Heart left ventricle (tissue), 16 donors: ENCODE measurements around the gene STIM2. TPM values are rescaled to one million over a fixed set of nuclear protein-coding genes. Genes with fewer than 3 reads are reported as not detected.

Source experiments
- ATAC-seq, 4 donors: fragments of 200-7000 bp; cut with Tn5 transposase; one replicate each; pipeline ENCODE4 v1.9.1; 2020 to 2022; ENCODE audit warnings: moderate library complexity in 4 of 4, mild to moderate bottlenecking in 3 of 4, moderate number of reproducible peaks in 1 of 4
- DNase-seq, 5 donors: peaks; one replicate each; pipeline ENCODE4 v3.0.0-alpha.2; 2020
- H3K27ac ChIP-seq, 12 donors: fragments of 200-600 bp; sonication (generic) in 4 of 12; one replicate each; pipeline versions ENCODE4 v1.5.0 to v1.8.0; 2016 to 2022; ENCODE audit warnings: mild to moderate bottlenecking in 2 of 12
- H3K27me3 ChIP-seq, 9 donors: fragments of 200-600 bp; sonication (generic) in 2 of 9; one replicate each; pipeline versions ENCODE4 v1.5.1 to v1.8.0; 2016 to 2022; ENCODE audit warnings: mild to moderate bottlenecking in 3 of 9
- H3K36me3 ChIP-seq, 9 donors: fragments of 200-600 bp; sonication (generic) in 2 of 9; one replicate each; pipeline versions ENCODE4 v1.5.0 to v1.8.0; 2018 to 2022; ENCODE audit warnings: mild to moderate bottlenecking in 2 of 9
- H3K4me1 ChIP-seq, 12 donors: fragments of 200-600 bp; sonication (generic) in 4 of 12; one replicate each; pipeline versions ENCODE4 v1.5.0 to v1.8.0; 2016 to 2022; ENCODE audit warnings: mild to moderate bottlenecking in 3 of 12
- H3K4me3 ChIP-seq, 12 donors: fragments of 200-600 bp; sonication (generic) in 4 of 12; one replicate each; pipeline versions ENCODE4 v1.5.0 to v1.8.0; 2017 to 2022; ENCODE audit warnings: mild to moderate bottlenecking in 9 of 12, moderate library complexity in 4 of 12
- H3K9me3 ChIP-seq, 12 donors: fragments of 200-600 bp; sonication (generic) in 4 of 12; one replicate each; pipeline versions ENCODE4 v1.5.0 to v1.8.0; 2016 to 2022; ENCODE audit warnings: mild to moderate bottlenecking in 1 of 12
- CTCF ChIP-seq, 12 donors: fragments of 200-600 bp; sonication (generic) in 4 of 12; IDR thresholded peaks; one replicate each; pipeline versions ENCODE4 v1.5.0 to v1.8.0; 2018 to 2022; ENCODE audit warnings: antibody characterized with exemption in 12 of 12, mild to moderate bottlenecking in 5 of 12
- POLR2A ChIP-seq, 2 donors: fragments of 450-650 bp; IDR thresholded peaks; one replicate each; pipeline ENCODE4 v1.6.1; 2017; ENCODE audit warnings: antibody characterized with exemption in 2 of 2, mild to moderate bottlenecking in 2 of 2, moderate library complexity in 2 of 2
- WGBS, 4 donors: extraction: QIAGEN DNeasy Blood & Tissue Kit in 2 of 4; methylation state at CpG; one replicate each; pipeline versions ENCODE4 v1.1.5 to v1.1.7; 2013 to 2018; 5-methylcytosine and 5-hydroxymethylcytosine counted together
- intact Hi-C, 10 donors: fragments of 100-400 bp; cut with DNase I; formaldehyde crosslinking; loops; one replicate each; pipeline versions ENCODE4 v1.11.1 to v1.14.2; 2022
- polyA plus RNA-seq, 2 donors: library from polyadenylated mRNA; stranded (reverse); fragments of 200-250 nt; gene quantifications; one replicate each; pipeline ENCODE4 v1.2.3, GENCODE V29; 2013
- total RNA-seq, 9 donors: library from RNA; depleted of rRNA in 2 of 9; stranded (reverse); fragments of >200 nt in 2 of 9; fragmentation: NEBNext Ultra II Directional in 3 of 9; extraction: Animal tissue kit (Norgen Biotek cat#: 25700) in 3 of 9; gene quantifications; one replicate each; pipeline versions ENCODE4 v1.1.0 to v1.2.4, GENCODE V29; 2016 to 2023
- donor health status: ischemic (EF 13 %, LVEDD 7.1; RV severe dilation, severe dysfunction).
- donor health status: healthy with polysubstance abuse.
- donor health status: DM: no; HTN: yes; CAD: no.
- donor health status: DM: no; HTN: no; CAD: no.
- donor health status: ischemic (EF 25% LVEDD 6.9; RV normal size, moderate dysfunction).
- donor health status: ischemic (EF 25% LVEDD 5.7; RV mildly dilated, moderate dysfunction).
- donor health status: healthy.
- donor health status: DM: yes; HTN: yes; CAD: no.
- donor health status: ischemic (EF 35%, LVEDD 5.7; RV mildly dilated, moderate dysfunction).
- donor health status: nonischemic (EF 11% LVEDD 7.7; RV severe dilation, severe dysfunction).
- donor health status: DM: yes; HTN: yes; CAD: no.
- donor health status: PGD.
- donor health status: ischemic (EF 29% LVEDD 5.4; RV normal size, mild dysfunction).
- donor health status: nonischemic (EF 23%, LVEDD 6.1; RV moderate dilation, normal function).

The STIM2 gene
- total and polyA plus RNA-seq, 11 donors, result 4.6 to 17.3 (median 8.8) TPM

DNA sequence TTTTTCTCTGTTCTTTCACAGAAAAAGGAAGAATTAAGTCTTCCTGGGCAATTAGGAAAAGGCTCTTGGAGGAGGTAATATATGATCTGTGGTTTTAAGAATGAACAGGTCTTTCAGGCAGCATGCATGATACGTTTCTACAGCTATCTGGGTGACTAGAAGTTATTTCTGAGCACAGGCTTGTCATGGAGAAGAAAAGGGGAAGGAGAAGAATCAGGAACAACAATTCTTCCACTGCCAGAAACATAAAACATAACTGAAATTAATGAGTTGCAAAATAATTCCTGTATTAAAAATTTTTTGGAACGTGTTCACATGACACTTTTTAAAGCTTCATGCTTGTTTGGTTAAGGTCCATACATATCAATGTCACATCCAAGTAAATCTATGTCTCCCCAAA lies 17.7 kb upstream of the STIM2 start:
- no peak for TF ChIP-seq CTCF (IDR thresholded peaks at IDR 0.05)
- TF ChIP-seq POLR2A (IDR thresholded peaks at IDR 0.05), result no peak
- no peak for ATAC-seq
- H3K4me1 ChIP-seq, result peaks cover 0 to 18% (median 10%) of the 10 kb centered on the region in 12 donors
- intact Hi-C loops, result no loop called here
- no peaks in the 10 kb centered on the region for H3K27me3 ChIP-seq
- H3K36me3 ChIP-seq, result no peaks in the 10 kb centered on the region
- no peaks in the 10 kb centered on the region for H3K9me3 ChIP-seq
- DNase-seq, result no peak
- H3K4me3 ChIP-seq, result no peak overlapping the region
- WGBS, 4 donors, result 66 to 81% (median 77%) methylated on average over 2 of the region's 2 CpGs
- H3K27ac ChIP-seq, result no peak overlapping the region

- Histone ChIP-seq H3K4me1 (no peaks in the 10 kb centered on the region), H3K4me3 (no peak overlapping the region), H3K27ac (no peak overlapping the region), H3K9me3 (no peaks in the 10 kb centered on the region), H3K36me3 (no peaks in the 10 kb centered on the region), H3K27me3 (no peaks in the 10 kb centered on the region)
- TF ChIP-seq POLR2A (IDR thresholded peaks at IDR 0.05) (no peak), CTCF (IDR thresholded peaks at IDR 0.05) (no peak)
- DNase-seq, result no peak
- intact Hi-C loops, result loop anchor here in 1 of 10 donors (10.0 kb wide), 1 partner anchor 396 kb away; no protein-coding TSS in a partner anchor
- 86 to 93% (median 89%) methylated on average over 1 of the region's 1 CpG for WGBS, 4 donors
- no peak for ATAC-seq
Measured at GRCh38 chr4:26850528-26850927, 10.1 kb upstream of the STIM2 start.

DNA sequence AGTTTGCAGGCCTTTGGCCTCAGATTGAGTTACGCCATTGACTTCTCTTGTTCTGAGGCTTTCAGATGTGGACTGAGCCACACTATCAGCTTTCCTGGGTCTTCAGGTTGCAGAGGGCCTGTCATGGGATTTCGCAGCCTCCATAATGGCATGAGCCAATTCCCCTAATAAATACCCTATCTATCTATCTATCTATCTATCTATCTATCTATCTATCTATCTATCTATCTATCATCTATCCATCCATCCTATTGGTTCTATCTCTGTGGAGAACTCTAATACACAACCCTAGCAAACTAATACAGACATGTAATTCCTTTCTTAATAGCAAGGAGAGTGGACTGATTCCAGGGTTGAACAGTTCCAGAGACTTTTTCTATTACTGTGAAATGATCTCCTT lies 9.5 kb upstream of the STIM2 start:
- DNase-seq (no peak), ATAC-seq (no peak)
- Histone ChIP-seq H3K4me3 (no peak overlapping the region), H3K27ac (no peak overlapping the region), H3K27me3 (no peaks in the 10 kb centered on the region), H3K9me3 (no peaks in the 10 kb centered on the region), H3K36me3 (no peaks in the 10 kb centered on the region), H3K4me1 (no peaks in the 10 kb centered on the region)
- intact Hi-C loops, result loop anchor here in 1 of 10 donors (10.0 kb wide), 1 partner anchor 396 kb away; no protein-coding TSS in a partner anchor
- TF ChIP-seq POLR2A (IDR thresholded peaks at IDR 0.05), result no peak
- TF ChIP-seq CTCF (IDR thresholded peaks at IDR 0.05), result no peak
- WGBS, 4 donors, result 94 to 97% (median 96%) methylated on average over 2 of the region's 2 CpGs

DNA sequence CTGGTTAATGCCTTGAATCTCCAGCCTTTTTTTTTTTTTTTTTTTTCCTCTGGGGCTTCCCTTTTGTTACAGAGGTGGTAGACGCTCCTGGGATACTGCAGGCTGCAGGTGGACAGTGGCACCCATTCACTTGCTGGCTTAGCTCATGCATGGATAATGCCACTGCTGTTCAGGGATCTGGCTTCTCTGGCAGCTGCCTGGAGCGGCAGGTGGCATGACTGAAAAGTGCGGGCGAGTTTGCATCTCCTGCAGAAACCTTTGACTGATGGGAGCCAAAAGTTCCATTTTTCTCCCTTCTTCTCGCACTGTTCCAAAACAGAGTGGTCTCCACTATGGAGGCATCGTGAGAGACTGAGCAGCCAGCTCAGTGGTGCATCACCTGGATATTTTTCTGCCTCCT lies 5.9 kb upstream of the STIM2 start:
- Histone ChIP-seq H3K9me3 (no peaks in the 10 kb centered on the region), H3K27me3 (no peaks in the 10 kb centered on the region), H3K4me3 (no peak overlapping the region), H3K36me3 (no peaks in the 10 kb centered on the region), H3K27ac (no peak overlapping the region), H3K4me1 (peaks cover 0 to 25% (median 21%) of the 10 kb centered on the region in 12 donors)
- intact Hi-C loops, result loop anchor here in 5 of 10 donors (5.0 to 10.0 kb wide), 7 partner anchors 37 to 442 kb away; partner anchors contain the start of gene TBC1D19 (in 2 of the 5)
- TF ChIP-seq POLR2A (IDR thresholded peaks at IDR 0.05), result no peak
- no peak for TF ChIP-seq CTCF (IDR thresholded peaks at IDR 0.05)
- ATAC-seq (no peak), DNase-seq (no peak)
- 62 to 76% (median 64%) methylated on average over 6 of the region's 6 CpGs for WGBS, 4 donors
